ENCODE data around the gene SRCAP.

GRCh38 chr16:30657866-30658730 lies 40.9 kb upstream of the SRCAP start, which contains the start of gene FBRS:
- TF ChIP-seq, protein P1, sequence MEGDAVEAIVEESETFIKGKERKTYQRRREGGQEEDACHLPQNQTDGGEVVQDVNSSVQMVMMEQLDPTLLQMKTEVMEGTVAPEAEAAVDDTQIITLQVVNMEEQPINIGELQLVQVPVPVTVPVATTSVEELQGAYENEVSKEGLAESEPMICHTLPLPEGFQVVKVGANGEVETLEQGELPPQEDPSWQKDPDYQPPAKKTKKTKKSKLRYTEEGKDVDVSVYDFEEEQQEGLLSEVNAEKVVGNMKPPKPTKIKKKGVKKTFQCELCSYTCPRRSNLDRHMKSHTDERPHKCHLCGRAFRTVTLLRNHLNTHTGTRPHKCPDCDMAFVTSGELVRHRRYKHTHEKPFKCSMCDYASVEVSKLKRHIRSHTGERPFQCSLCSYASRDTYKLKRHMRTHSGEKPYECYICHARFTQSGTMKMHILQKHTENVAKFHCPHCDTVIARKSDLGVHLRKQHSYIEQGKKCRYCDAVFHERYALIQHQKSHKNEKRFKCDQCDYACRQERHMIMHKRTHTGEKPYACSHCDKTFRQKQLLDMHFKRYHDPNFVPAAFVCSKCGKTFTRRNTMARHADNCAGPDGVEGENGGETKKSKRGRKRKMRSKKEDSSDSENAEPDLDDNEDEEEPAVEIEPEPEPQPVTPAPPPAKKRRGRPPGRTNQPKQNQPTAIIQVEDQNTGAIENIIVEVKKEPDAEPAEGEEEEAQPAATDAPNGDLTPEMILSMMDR (conservative IDR thresholded peaks at IDR 0.05; ENCODE audit: low read length), result peak; percentile 77
- no peak for TF ChIP-seq EZH2phosphoT487 (IDR thresholded peaks at IDR 0.05; ENCODE audit: borderline replicate concordance)

All from Loucy (cell line).